ENCODE measurements around the gene HPGD.

Gene HPGD

DNA sequence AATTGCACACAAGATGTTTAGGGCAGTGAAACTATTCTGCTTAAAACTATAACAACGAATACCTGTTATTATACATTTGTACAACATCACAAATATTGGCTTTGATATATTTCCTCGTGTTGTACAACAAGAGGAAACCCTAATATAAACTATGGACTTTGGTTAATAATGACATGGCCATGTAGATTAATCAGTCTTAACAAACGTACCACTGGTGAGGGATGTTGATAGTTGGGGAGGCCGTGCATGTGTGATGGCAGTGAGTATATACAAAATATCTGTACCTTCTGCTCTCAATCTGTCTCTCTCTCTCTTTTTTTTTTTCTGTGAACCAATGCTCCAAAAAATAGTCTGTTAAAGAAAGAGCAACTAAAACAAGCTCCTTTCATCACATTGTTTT, 22.2 kb upstream of the HPGD start:
- ChIA-PET POLR2A (ENCODE audit: low non-redundant PET) (no interaction called here), CTCF (interaction anchor here (0.6 kb wide), 1 partner anchor 19 kb away, joined by 3 read pairs; no protein-coding TSS in a partner anchor)
- TF ChIP-seq, protein P1, sequence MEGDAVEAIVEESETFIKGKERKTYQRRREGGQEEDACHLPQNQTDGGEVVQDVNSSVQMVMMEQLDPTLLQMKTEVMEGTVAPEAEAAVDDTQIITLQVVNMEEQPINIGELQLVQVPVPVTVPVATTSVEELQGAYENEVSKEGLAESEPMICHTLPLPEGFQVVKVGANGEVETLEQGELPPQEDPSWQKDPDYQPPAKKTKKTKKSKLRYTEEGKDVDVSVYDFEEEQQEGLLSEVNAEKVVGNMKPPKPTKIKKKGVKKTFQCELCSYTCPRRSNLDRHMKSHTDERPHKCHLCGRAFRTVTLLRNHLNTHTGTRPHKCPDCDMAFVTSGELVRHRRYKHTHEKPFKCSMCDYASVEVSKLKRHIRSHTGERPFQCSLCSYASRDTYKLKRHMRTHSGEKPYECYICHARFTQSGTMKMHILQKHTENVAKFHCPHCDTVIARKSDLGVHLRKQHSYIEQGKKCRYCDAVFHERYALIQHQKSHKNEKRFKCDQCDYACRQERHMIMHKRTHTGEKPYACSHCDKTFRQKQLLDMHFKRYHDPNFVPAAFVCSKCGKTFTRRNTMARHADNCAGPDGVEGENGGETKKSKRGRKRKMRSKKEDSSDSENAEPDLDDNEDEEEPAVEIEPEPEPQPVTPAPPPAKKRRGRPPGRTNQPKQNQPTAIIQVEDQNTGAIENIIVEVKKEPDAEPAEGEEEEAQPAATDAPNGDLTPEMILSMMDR (conservative IDR thresholded peaks at IDR 0.05; ENCODE audit: low read depth) = no peak
- no peak overlapping the region for H3K27ac ChIP-seq
- DNase-seq (ENCODE audit: low spot score) = no peak

DNA sequence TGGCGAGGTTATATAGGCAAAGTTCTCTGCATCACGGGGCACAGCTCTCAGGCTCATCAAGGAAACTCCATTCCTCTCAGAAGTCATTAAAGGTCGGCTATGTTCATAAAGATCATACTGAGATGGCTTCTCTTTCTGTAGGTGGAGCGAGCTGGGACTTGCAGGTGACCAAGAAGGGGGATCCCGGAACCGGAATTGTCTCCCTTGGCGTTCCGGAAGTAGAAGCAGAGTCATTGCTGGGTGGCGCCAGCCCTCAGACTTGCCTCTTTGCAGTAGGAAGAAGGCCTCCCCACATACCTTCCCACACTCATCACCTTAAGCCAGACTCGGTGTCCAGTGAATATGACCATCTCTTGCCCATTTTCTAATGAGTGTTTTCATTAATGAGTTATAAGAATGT, 17.9 kb upstream of the HPGD start:
- TF ChIP-seq, protein P1 (conservative IDR thresholded peaks at IDR 0.05; ENCODE audit: low read depth) = no peak
- no peak for DNase-seq (ENCODE audit: low spot score)
- H3K27ac ChIP-seq = no peak overlapping the region
- CTCF ChIA-PET = no interaction called here
- POLR2A ChIA-PET (ENCODE audit: low non-redundant PET) = no interaction called here

DNA sequence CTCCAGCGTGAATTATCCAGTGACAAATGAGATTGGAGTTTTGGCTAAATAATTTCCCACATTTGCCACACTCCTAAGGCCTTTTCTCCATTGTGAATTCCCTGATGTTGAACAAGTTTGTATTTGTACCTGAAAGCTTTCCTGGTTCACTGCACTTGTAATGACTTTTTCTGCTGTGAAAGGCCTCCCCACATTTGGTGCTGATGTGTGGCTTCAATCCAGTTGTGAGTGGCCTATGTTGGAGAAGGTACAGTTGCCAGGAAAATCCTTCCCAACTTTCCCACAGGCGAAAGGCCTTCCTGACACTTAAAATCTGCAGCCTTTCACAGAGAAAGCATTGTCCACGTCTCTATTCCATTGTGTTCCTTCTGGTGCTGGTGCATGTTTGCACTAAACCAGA, 17.3 kb upstream of the HPGD start:
- TF ChIP-seq, protein P1 (conservative IDR thresholded peaks at IDR 0.05; ENCODE audit: low read depth) = no peak
- ChIA-PET POLR2A (ENCODE audit: low non-redundant PET) (no interaction called here), CTCF (no interaction called here)
- DNase-seq (ENCODE audit: low spot score) = no peak
- H3K27ac ChIP-seq = no peak overlapping the region

DNA sequence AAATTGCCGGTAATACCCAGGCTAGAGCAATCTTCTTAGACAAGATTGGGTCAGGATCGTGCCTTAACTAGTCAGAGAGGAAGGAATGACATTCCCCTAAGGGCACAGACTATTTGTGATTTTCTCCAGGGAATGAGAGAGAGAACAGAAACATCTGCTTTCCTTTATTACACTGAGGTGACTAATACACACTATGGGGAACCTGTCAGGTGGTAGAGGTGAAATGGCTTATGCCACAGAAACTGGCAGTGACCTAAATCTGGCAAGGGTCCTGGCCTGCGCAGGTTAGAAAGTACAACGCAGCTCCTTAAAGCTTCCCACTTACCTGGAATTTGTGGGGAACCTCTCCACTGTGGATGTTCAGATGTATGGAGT, 16.6 kb upstream of the HPGD start:
- DNase-seq (ENCODE audit: low spot score) = peak; percentile 76
- ChIA-PET POLR2A (ENCODE audit: low non-redundant PET) (no interaction called here), CTCF (no interaction called here)
- peak overlapping the region; percentile 79 for H3K27ac ChIP-seq
- TF ChIP-seq, protein P1 (conservative IDR thresholded peaks at IDR 0.05; ENCODE audit: low read depth) = no peak

DNA sequence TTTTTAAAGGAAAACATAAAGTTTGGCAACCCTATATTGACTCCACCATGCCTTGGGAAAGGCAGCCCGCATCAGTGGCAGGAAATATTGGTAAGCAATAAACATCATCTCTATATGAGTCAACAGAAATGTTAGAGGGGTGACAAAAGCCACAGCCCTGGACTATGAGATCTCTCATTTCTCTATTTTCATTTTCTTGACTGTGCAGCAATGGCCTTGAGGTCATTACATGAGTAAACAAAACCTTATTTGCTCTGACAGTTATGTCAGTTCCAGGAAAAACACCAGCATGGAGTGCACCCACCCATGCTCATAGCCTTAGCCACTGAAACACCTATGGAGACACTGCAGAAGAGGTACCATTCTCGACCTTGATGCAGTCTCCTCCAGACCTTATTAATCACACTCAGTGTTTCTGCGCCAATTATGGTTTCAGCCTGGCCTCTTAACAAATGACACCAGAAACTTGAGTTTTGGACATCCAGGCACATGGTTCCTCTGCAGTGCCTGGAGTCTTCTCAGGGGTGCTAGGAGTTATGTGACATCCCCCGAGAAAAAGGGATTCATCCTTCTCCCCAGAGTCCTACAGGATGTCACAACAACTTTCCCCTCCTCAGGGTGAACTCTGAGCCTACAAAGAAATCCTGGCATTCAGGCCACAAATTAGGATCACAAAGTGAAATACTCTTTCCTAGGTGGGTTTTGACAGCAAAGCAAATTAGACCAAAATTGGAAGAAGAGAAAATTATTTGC, 16.0 kb upstream of the HPGD start:
- TF ChIP-seq, protein P1 (conservative IDR thresholded peaks at IDR 0.05; ENCODE audit: low read depth) = no peak
- peak overlapping the region; percentile 79 for H3K27ac ChIP-seq
- CTCF ChIA-PET = no interaction called here
- no peak for DNase-seq (ENCODE audit: low spot score)
- POLR2A ChIA-PET (ENCODE audit: low non-redundant PET) = no interaction called here

DNA sequence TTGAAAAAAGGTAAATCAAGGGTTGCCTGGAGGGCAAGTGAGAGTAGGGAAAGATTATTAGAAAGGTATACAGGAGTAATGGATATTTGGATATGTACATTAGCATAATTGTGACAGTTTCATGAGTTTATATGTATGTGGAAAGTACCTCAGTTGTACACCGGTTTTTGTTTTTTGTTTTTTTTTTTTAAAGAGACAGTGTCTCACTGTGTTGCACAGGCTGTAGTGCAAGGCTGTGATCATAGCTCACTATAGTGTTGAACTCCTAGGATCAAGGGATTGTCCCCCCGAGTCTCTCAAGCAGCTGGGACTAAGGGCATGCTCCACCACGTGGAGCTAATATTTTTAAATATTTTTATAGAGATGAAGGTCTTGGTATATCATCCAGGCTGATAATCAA, 15.3 kb upstream of the HPGD start:
- no peak overlapping the region for H3K27ac ChIP-seq
- TF ChIP-seq, protein P1 (conservative IDR thresholded peaks at IDR 0.05; ENCODE audit: low read depth) = no peak
- CTCF ChIA-PET = no interaction called here
- DNase-seq (ENCODE audit: low spot score) = no peak
- POLR2A ChIA-PET (ENCODE audit: low non-redundant PET) = no interaction called here

Data from RWPE1 (cell line).